Right forelimb (tissue), 1 donor: ENCODE results near the gene BET1L.
"Not testable (repeated sequence)": the region's sequence is repeated elsewhere in the genome, so short reads cannot be mapped to it uniquely, and the experiment has no call there.

Experiments used
- DNase-seq: peaks from one replicate; pipeline ENCODE4 v3.0.0-alpha.2; 2018

BET1L gene

DNA sequence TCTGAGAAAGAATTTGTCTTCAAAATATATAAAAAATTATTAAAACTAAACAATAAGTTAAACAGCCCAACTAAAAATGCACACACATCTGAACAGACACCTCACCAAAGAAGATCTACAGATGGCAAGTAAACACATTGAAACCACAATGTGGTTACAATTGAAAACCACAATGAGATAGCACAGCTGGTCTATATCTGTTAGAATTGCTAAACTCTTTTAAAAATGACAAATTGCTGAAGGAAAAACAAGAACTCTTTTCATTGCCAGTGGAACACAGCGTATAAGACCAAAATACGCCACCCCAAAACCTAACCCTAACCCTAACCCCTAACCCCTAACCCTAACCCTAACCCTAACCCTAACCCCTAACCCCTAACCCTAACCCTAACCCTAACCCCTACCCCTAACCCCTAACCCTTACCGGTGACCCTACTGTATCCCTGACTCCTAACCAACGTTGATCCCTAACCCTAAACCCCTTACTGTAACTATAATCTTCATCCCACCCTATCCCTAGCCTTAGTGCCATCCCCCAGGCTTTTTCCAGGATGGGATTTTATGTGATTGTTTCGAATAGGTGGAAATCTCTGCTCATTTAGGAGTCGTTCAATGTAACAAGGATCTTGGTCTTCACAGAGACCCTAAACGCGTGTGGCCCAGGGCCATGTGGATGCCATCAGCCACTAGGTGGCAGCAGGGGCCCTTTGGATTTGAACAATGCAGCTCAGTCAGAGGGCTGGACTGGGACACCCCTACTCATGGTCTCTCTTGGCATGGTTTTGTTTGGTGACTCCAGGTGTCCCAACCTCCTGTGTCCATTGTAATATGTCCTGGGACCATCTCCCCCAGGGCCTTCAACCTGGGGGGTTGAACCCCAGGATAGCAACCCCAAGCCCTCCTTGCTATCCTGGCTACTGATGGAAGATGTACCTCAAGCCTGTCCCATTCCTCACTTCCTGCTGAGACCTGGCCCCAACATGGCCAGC is 15.4 kb downstream of the BET1L start:
- DNase-seq, result not testable (repeated sequence)

DNA sequence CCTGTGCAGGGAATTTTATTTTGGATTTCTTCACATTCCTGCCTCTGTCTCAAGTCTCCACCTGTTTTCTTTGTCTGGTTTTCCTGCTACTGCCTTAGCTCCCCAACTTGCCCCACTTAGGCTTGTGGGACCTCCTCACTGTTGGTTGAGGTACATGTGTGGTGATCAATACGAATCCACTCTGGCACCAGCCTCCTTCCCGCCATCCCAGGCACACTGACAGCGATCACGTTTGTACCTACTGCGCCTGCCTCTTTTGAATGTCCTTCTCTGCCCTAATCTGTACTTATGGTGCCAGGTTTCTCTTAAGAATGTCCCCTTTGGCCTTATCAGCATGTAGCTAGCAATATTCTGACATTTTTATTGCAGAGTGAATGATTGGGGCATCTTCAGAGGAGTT is 16.7 kb downstream of the BET1L start:
- not testable (repeated sequence) for DNase-seq

DNA sequence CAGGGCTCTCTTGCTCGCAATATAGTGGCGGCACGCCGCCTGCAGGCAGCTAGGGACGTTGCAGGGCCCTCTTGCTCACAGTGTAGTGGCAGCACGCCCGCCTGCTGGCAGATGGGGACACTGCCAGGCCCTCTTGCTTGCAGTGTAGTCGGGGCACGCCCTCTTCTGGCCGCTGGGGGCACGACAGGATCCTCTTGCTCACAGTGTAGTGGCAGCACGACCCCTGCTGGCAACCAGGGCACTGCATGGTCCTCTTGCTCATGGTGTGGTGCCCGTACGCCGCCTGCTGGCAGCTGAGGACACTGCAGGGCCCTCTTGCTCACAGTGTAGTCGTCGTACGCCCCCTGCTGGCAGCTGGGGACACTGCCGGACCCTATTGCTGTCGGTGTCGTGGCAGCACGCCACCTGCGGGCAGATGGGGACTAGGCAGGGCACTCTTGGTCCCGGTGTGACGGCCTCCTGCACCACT is 17.3 kb downstream of the BET1L start:
- DNase-seq, result not testable (repeated sequence)

DNA sequence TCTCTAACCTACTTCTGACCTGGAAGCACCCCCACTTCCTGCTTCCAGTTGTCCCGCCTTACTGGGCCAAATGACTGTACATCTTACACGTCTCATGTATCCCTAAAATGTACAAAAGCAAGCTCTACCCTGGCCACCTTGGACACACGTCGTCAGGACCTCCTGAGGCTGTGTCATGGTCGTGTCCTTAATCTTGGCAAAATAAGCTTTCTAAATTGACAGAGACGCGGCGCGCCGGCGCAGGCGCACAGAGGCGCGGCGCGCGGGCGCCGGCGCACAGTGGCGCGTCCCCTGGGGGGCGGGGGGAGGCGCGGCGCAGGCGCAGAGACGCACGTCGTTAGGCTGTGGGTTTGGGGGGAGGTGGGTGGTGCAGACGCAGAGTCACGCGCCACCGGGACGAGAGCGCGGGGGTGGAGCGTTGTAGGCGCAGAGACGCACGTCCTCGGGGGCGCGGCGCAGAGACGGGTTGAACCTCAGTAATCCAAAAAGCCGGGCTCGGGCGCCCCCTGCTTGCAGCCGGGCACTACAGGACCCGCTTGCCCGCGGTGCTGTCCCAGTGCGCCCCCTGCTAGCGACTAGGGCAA is 17.9 kb downstream of the BET1L start:
- DNase-seq, result peak; percentile 22

GRCh38 chr11:180242-180641 is 27.0 kb downstream of the BET1L start:
- DNase-seq, result not testable (repeated sequence)
